ENCODE results near the gene NFIB.

- no peak for TF ChIP-seq MAX (IDR thresholded peaks at IDR 0.05; ENCODE audit: insufficient read depth, insufficient read length)
- TF ChIP-seq, protein P1, sequence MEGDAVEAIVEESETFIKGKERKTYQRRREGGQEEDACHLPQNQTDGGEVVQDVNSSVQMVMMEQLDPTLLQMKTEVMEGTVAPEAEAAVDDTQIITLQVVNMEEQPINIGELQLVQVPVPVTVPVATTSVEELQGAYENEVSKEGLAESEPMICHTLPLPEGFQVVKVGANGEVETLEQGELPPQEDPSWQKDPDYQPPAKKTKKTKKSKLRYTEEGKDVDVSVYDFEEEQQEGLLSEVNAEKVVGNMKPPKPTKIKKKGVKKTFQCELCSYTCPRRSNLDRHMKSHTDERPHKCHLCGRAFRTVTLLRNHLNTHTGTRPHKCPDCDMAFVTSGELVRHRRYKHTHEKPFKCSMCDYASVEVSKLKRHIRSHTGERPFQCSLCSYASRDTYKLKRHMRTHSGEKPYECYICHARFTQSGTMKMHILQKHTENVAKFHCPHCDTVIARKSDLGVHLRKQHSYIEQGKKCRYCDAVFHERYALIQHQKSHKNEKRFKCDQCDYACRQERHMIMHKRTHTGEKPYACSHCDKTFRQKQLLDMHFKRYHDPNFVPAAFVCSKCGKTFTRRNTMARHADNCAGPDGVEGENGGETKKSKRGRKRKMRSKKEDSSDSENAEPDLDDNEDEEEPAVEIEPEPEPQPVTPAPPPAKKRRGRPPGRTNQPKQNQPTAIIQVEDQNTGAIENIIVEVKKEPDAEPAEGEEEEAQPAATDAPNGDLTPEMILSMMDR (IDR thresholded peaks at IDR 0.05; ENCODE audit: extremely low read depth in 1 of 2, insufficient read depth in 1 of 2, low read depth in 1 of 2, low read length in 2 of 2): no peak
- TF ChIP-seq POLR2A (IDR thresholded peaks at IDR 0.05; ENCODE audit: low read depth, low read length): no peak
- no peak for TF ChIP-seq EZH2 (IDR thresholded peaks at IDR 0.05; ENCODE audit: borderline replicate concordance, low read depth, low read length, severe bottlenecking)
- TF ChIP-seq POLR2AphosphoS5 (IDR thresholded peaks at IDR 0.05; ENCODE audit: insufficient read depth, low read depth, low read length): no peak
- TF ChIP-seq JUN (IDR thresholded peaks at IDR 0.05; ENCODE audit: borderline replicate concordance, insufficient read depth, insufficient read length, low read depth): no peak
- no peak for TF ChIP-seq FOS (IDR thresholded peaks at IDR 0.05; ENCODE audit: borderline replicate concordance, insufficient read depth, low read length)
Observed at GRCh38 chr9:14198047-14198840, 115.7 kb downstream of the NFIB start.

Data from endothelial cell of umbilical vein (primary cell).